Tibial nerve (tissue), 4 donors: ENCODE data around the gene MLLT10.

ENCODE experiments used
- CTCF ChIP-seq, 5 experiments: fragments of 200-600 bp in 3 of 5; fragments of 450-650 bp in 2 of 5; sonication (generic) in 3 of 5; IDR thresholded peaks; one replicate each; pipeline ENCODE4 v1.5.1; 2016 to 2019; ENCODE audit warnings: antibody characterized with exemption in 5 of 5, mild to moderate bottlenecking in 3 of 5, moderate library complexity in 2 of 5
- EP300 ChIP-seq, 2 donors: sonication (generic); formaldehyde crosslinking; IDR thresholded peaks; one replicate each; pipeline ENCODE4 v1.6.1; 2017; ENCODE audit warnings: antibody characterized with exemption in 2 of 2, mild to moderate bottlenecking in 1 of 2

- no peak for TF ChIP-seq CTCF (IDR thresholded peaks at IDR 0.05)
- TF ChIP-seq EP300 (IDR thresholded peaks at IDR 0.05), result no peak
These were observed 185.5 kb downstream of the MLLT10 start for GRCh38 chr10:21719502-21719901.
